AG20443 (cell line): ENCODE data around the gene KRTAP5-1.

Experiments
- DNase-seq: peaks from one replicate; pipeline ENCODE4 v3.0.0; 2012; ENCODE audit warnings: low spot score, mixed read lengths

Gene KRTAP5-1

DNA sequence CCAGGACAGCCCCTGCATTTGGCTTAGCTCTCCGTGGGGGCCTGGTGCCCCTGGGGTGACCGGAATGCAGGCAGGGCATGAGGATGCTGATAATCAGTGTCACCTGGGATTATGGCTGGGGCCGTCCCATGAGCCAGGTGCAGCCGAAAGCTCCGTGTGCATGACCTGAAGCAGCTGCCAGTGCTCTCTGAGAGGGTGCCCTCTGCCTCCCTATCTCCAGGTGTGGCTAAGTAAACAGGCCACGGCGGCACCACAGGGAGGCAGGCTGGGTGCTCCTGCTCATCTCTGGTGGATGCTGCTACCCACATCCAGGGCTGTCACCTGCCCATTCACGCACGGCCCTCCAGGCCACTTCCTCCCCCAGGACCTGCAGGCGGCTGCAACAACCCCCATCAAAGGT is 42.8 kb downstream of the KRTAP5-1 start:
- no peak for DNase-seq

- DNase-seq, result no peak
Observed at GRCh38 chr11:1541474-1542204, 43.4 kb downstream of the KRTAP5-1 start.

DNA sequence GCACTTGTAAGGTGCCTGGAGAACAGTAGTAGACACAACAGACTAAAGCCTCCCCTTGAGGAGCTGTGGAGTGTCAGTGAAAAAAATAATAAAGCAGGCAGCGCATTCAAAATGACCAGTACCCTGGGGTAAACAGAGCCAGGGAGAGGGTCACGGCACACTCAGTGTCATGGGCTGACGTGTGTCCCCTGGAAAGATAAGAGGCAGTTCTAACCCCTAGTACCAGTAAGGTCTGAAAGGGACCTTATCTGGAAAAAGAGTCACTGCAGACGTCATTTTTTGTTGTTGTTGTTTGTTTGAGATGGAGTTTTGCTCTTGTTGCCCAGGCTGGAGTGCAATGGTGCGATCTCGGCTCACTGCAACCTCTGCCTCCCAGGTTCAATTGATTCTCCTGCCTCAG is 45.0 kb downstream of the KRTAP5-1 start:
- DNase-seq, result no peak

DNA sequence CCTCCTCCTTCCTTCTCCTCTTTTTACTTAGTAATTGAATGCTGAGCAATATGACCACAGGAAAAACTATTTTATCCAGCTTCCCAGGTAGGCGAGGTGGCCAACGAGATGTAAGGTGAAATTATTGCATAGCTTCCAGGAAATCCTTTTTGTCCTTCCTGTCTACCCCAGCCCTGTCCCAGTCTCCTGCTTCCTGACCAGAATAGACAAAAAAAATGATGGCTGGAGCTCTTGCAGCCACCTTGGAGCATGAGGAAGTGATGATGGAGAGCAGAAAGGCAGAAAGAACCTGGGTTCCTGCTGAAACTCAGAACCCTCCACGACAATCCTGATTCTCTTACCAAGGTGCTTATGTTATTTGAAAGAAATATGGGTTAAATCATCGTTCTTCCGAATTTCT is 46.9 kb downstream of the KRTAP5-1 start:
- DNase-seq, result no peak

DNA sequence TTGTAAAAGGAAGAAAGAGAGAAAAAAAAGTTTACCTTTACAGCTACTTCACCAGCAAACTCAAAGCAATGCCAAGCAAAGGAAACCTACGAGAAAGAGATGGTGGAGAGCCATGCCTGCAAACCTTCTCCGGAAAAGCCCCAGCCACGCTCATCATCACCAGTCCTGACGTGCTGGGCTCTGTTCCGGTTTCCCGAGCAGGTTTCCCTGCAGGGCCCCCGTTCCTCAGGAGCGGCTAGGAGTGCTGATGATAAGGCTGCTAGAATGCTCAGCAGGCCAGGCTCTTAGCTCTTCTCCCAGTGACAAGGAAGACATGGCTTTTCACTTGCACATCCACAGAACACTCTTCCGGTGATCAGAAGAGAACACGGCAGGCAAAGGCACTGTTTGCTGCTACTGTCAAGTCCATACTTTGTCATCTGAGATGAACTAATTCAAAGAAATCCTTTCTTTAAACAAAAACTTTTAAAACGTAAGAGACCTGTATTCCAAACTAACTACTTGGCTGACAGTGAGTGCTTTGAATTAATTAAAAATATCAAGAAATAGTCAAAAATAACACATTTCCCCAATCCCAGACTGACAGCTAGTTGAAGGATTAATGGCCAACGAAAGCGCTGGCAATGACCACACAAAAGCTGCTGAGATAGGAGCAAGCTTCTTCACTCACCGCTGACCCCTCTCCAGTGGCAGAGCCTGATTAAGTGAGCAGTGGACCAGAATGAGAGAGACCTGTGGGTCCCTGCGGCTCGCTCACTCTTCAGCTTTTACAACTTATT is 48.8 kb downstream of the KRTAP5-1 start:
- DNase-seq, result no peak

GRCh38 chr11:1534682-1535081 is 50.4 kb downstream of the KRTAP5-1 start:
- no peak for DNase-seq
